ENCODE data around the gene HDAC11. TPM values are rescaled to one million over a fixed set of nuclear protein-coding genes. Genes with fewer than 3 reads are reported as not detected.

The HDAC11 gene
- total and polyA plus RNA-seq, 2 of the 13 experiments (the other 11 are each of a cell fraction or from before 2014, with no cell fraction given): 13.7 to 33.1 TPM

- TF ChIP-seq, protein P1, sequence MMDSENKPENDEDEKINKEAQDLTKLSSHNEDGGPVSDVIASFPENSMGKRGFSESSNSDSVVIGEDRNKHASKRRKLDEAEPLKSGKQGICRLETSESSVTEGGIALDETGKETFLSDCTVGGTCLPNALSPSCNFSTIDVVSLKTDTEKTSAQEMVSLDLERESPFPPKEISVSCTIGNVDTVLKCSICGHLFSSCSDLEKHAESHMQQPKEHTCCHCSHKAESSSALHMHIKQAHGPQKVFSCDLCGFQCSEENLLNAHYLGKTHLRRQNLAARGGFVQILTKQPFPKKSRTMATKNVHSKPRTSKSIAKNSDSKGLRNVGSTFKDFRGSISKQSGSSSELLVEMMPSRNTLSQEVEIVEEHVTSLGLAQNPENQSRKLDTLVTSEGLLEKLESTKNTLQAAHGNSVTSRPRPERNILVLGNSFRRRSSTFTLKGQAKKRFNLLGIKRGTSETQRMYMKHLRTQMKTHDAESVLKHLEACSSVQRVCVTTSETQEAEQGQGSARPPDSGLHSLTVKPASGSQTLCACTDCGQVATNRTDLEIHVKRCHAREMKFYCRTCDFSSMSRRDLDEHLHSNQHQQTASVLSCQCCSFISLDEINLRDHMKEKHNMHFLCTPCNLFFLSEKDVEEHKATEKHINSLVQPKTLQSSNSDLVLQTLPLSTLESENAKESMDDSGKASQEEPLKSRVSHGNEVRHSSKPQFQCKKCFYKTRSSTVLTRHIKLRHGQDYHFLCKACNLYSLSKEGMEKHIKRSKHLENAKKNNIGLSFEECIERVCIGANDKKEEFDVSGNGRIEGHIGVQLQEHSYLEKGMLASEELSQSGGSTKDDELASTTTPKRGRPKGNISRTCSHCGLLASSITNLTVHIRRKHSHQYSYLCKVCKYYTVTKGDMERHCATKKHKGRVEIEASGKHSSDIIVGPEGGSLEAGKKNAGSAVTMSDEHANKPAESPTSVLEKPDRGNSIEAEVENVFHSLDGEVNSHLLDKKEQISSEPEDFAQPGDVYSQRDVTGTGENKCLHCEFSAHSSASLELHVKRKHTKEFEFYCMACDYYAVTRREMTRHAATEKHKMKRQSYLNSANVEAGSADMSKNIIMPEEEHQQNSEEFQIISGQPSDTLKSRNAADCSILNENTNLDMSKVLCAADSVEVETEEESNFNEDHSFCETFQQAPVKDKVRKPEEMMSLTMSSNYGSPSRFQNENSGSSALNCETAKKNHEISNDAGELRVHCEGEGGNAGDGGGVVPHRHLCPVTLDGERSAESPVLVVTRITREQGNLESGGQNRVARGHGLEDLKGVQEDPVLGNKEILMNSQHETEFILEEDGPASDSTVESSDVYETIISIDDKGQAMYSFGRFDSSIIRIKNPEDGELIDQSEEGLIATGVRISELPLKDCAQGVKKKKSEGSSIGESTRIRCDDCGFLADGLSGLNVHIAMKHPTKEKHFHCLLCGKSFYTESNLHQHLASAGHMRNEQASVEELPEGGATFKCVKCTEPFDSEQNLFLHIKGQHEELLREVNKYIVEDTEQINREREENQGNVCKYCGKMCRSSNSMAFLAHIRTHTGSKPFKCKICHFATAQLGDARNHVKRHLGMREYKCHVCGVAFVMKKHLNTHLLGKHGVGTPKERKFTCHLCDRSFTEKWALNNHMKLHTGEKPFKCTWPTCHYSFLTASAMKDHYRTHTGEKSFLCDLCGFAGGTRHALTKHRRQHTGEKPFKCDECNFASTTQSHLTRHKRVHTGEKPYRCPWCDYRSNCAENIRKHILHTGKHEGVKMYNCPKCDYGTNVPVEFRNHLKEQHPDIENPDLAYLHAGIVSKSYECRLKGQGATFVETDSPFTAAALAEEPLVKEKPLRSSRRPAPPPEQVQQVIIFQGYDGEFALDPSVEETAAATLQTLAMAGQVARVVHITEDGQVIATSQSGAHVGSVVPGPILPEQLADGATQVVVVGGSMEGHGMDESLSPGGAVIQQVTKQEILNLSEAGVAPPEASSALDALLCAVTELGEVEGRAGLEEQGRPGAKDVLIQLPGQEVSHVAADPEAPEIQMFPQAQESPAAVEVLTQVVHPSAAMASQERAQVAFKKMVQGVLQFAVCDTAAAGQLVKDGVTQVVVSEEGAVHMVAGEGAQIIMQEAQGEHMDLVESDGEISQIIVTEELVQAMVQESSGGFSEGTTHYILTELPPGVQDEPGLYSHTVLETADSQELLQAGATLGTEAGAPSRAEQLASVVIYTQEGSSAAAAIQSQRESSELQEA (CRISPR knock-in tag; IDR thresholded peaks at IDR 0.05; ENCODE audit: not compliant biosample characterization): no peak
- TF ChIP-seq ZNF136 (CRISPR knock-in tag; IDR thresholded peaks at IDR 0.05; ENCODE audit: low read depth): peak; percentile 97
- TF ChIP-seq, protein P2, sequence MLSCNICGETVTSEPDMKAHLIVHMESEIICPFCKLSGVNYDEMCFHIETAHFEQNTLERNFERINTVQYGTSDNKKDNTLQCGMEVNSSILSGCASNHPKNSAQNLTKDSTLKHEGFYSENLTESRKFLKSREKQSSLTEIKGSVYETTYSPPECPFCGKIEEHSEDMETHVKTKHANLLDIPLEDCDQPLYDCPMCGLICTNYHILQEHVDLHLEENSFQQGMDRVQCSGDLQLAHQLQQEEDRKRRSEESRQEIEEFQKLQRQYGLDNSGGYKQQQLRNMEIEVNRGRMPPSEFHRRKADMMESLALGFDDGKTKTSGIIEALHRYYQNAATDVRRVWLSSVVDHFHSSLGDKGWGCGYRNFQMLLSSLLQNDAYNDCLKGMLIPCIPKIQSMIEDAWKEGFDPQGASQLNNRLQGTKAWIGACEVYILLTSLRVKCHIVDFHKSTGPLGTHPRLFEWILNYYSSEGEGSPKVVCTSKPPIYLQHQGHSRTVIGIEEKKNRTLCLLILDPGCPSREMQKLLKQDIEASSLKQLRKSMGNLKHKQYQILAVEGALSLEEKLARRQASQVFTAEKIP (CRISPR knock-in tag; IDR thresholded peaks at IDR 0.05; ENCODE audit: borderline replicate concordance): no peak
- TF ChIP-seq AGO1 (IDR thresholded peaks at IDR 0.05; ENCODE audit: low read depth, low read length, poor library complexity, severe bottlenecking): no peak
- peak; percentile 57 for TF ChIP-seq GMEB1 (CRISPR knock-in tag; IDR thresholded peaks at IDR 0.05; ENCODE audit: borderline replicate concordance)
- TF ChIP-seq ZNF33B (CRISPR knock-in tag; IDR thresholded peaks at IDR 0.05): peak; percentile 78; the same call in 1 of the 2 replicates
- no peak; the same call in 1 of the 2 replicates for TF ChIP-seq CBFB (CRISPR knock-in tag; IDR thresholded peaks at IDR 0.05)
- TF ChIP-seq KLF11 (CRISPR knock-in tag; IDR thresholded peaks at IDR 0.05): peak; percentile 40; the same call in 1 of the 2 replicates
- no peak; the same call in 1 of the 2 replicates for TF ChIP-seq MTERF4 (CRISPR knock-in tag; IDR thresholded peaks at IDR 0.05)
- TF ChIP-seq, protein P3, sequence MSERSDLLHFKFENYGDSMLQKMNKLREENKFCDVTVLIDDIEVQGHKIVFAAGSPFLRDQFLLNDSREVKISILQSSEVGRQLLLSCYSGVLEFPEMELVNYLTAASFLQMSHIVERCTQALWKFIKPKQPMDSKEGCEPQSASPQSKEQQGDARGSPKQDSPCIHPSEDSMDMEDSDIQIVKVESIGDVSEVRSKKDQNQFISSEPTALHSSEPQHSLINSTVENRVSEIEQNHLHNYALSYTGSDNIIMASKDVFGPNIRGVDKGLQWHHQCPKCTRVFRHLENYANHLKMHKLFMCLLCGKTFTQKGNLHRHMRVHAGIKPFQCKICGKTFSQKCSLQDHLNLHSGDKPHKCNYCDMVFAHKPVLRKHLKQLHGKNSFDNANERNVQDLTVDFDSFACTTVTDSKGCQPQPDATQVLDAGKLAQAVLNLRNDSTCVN (CRISPR knock-in tag; IDR thresholded peaks at IDR 0.05; ENCODE audit: borderline replicate concordance): 0 out of 2 replicates have a peak, but pooled peaks have one; percentile 12
- TF ChIP-seq MIER2 (CRISPR knock-in tag; IDR thresholded peaks at IDR 0.05): no peak
- TF ChIP-seq NFE2L1 (CRISPR knock-in tag; IDR thresholded peaks at IDR 0.05; ENCODE audit: borderline replicate concordance): 0 out of 2 replicates have a peak, but pooled peaks have one; percentile 33
Measured at GRCh38 chr3:13479582-13480339, at the start of gene HDAC11 (continued).

Measured in HepG2 (cell line).